ENCODE results near the gene ATN1.

The ATN1 gene

GRCh38 chr12:6939191-6939540, 11.4 kb downstream of the ATN1 start:
- H3K4me3 ChIP-seq (ENCODE audit: low read depth, low read length) = no peak overlapping the region
- no peak for TF ChIP-seq CTCF (IDR thresholded peaks at IDR 0.05; ENCODE audit: low read depth, low read length)

- no peak for TF ChIP-seq CTCF (IDR thresholded peaks at IDR 0.05; ENCODE audit: low read depth, low read length)
- no peak overlapping the region for H3K4me3 ChIP-seq (ENCODE audit: low read depth, low read length)
These were observed 13.5 kb downstream of the ATN1 start for GRCh38 chr12:6941267-6941666.

GRCh38 chr12:6941782-6942181, 14.0 kb downstream of the ATN1 start:
- TF ChIP-seq CTCF (IDR thresholded peaks at IDR 0.05; ENCODE audit: low read depth, low read length) = no peak
- H3K4me3 ChIP-seq (ENCODE audit: low read depth, low read length) = no peak overlapping the region

- no peak for TF ChIP-seq CTCF (IDR thresholded peaks at IDR 0.05; ENCODE audit: low read depth, low read length)
- no peak overlapping the region for H3K4me3 ChIP-seq (ENCODE audit: low read depth, low read length)
These were observed 14.5 kb downstream of the ATN1 start for GRCh38 chr12:6942331-6942665.

- TF ChIP-seq CTCF (IDR thresholded peaks at IDR 0.05; ENCODE audit: low read depth, low read length) = no peak
- H3K4me3 ChIP-seq (ENCODE audit: low read depth, low read length) = no peak overlapping the region; the same call in 1 of the 2 replicates
These were observed 15.6 kb downstream of the ATN1 start for GRCh38 chr12:6943389-6943721.

GRCh38 chr12:6943722-6944380, 16.1 kb downstream of the ATN1 start, which contains the start of the genes C12orf57 and RNU7-1:
Gene C12orf57, plus strand, starts transcription at chr12:6944022. Its CDS starts 100 bp downstream, at chr12:6944122.
Gene RNU7-1, plus strand, starts transcription at chr12:6943816.
- H3K4me3 ChIP-seq (ENCODE audit: low read depth, low read length) = peak within 1 kb of the TSS; percentile 64
- no peak for TF ChIP-seq CTCF (IDR thresholded peaks at IDR 0.05; ENCODE audit: low read depth, low read length)

- peak overlapping the region; percentile 64 for H3K4me3 ChIP-seq (ENCODE audit: low read depth, low read length)
- TF ChIP-seq CTCF (IDR thresholded peaks at IDR 0.05; ENCODE audit: low read depth, low read length) = peak; percentile 84
These were observed 16.8 kb downstream of the ATN1 start for GRCh38 chr12:6944381-6945186.

Measured in WI38 (cell line).